Astrocyte (in vitro differentiated cells and primary cell): Measurements from ENCODE around the gene TCEAL2. TPM values are rescaled to one million over a fixed set of nuclear protein-coding genes. Genes with fewer than 3 reads are reported as not detected.
"Not testable (repeated sequence)": the region's sequence is repeated elsewhere in the genome, so short reads cannot be mapped to it uniquely, and the experiment has no call there.

Experiments used
- DNase-seq: peaks from one replicate; pipeline ENCODE4 v3.0.0-alpha.2; 2010; ENCODE audit warnings: low read depth
- FAIRE-seq: peaks from 2 replicates; lab custom pipeline; 2011; peaks lifted over from hg19 to GRCh38; lab: Jason Lieb, UNC
- H2AFZ ChIP-seq: 2 replicates; pipeline ENCODE4 v1.6.0; 2012; ENCODE audit warnings: low read depth, low read length, inconsistent platforms
- H3K27ac ChIP-seq: 2 replicates; pipeline ENCODE4 v1.5.1; 2011; ENCODE audit warnings: low read depth, low read length, inconsistent platforms
- H3K27me3 ChIP-seq: 2 replicates; pipeline ENCODE4 v1.6.0; 2011; ENCODE audit warnings: low read length, inconsistent platforms; ENCODE audit not compliant: insufficient read depth
- H3K36me3 ChIP-seq: 2 replicates; pipeline ENCODE4 v1.5.1; 2011; ENCODE audit warnings: low read length, inconsistent platforms; ENCODE audit not compliant: insufficient read depth
- H3K4me1 ChIP-seq: 2 replicates; pipeline ENCODE4 v1.5.1; 2011; ENCODE audit warnings: low read length, inconsistent platforms; ENCODE audit not compliant: insufficient read depth
- H3K4me2 ChIP-seq: 2 replicates; pipeline ENCODE4 v1.6.0; 2012; ENCODE audit warnings: low read length, inconsistent platforms
- H3K4me3 ChIP-seq: 2 replicates; pipeline ENCODE4 v1.5.1; 2011; ENCODE audit warnings: low read depth, mild to moderate bottlenecking, low read length, inconsistent platforms; ENCODE audit not compliant: insufficient read depth
- H3K79me2 ChIP-seq: 2 replicates; pipeline ENCODE4 v1.6.0; 2012; ENCODE audit warnings: mild to moderate bottlenecking, low read length, inconsistent platforms; ENCODE audit not compliant: insufficient read depth
- H3K9ac ChIP-seq: 2 replicates; pipeline ENCODE4 v1.6.0; 2012; ENCODE audit warnings: mild to moderate bottlenecking, low read length, inconsistent platforms
- H3K9me3 ChIP-seq: 2 replicates; pipeline ENCODE4 v1.5.1; 2012; ENCODE audit warnings: low read depth, mild to moderate bottlenecking, low read length, inconsistent platforms; ENCODE audit not compliant: insufficient read depth
- H4K20me1 ChIP-seq: 2 replicates; pipeline ENCODE4 v1.6.0; 2012; ENCODE audit warnings: low read length, inconsistent platforms; ENCODE audit not compliant: insufficient read depth
- H3K27ac Mint-ChIP-seq: one replicate; pipeline ENCODE4 v1.8.0; 2021; ENCODE audit warnings: mild to moderate bottlenecking, mixed read lengths; ENCODE audit not compliant: unreplicated experiment
- H3K27me3 Mint-ChIP-seq: one replicate; pipeline ENCODE4 v1.8.0; 2021; ENCODE audit warnings: low read depth, mixed read lengths; ENCODE audit not compliant: unreplicated experiment
- H3K36me3 Mint-ChIP-seq: one replicate; pipeline ENCODE4 v1.8.0; 2021; ENCODE audit warnings: low read depth, mixed read lengths; ENCODE audit not compliant: unreplicated experiment
- H3K4me1 Mint-ChIP-seq: one replicate; pipeline ENCODE4 v1.8.0; 2021; ENCODE audit warnings: low read depth, mixed read lengths; ENCODE audit not compliant: unreplicated experiment
- H3K4me3 Mint-ChIP-seq: one replicate; pipeline ENCODE4 v1.8.0; 2021; ENCODE audit warnings: mild to moderate bottlenecking, moderate library complexity, mixed read lengths; ENCODE audit not compliant: unreplicated experiment
- H3K9me3 Mint-ChIP-seq: one replicate; pipeline ENCODE4 v1.8.0; 2021; ENCODE audit warnings: mild to moderate bottlenecking, mixed read lengths; ENCODE audit not compliant: unreplicated experiment
- CTCF ChIP-seq: IDR thresholded peaks from 2 replicates; pipeline ENCODE4 v1.5.1; 2011; ENCODE audit warnings: low read depth, mild to moderate bottlenecking, inconsistent platforms, low read length, moderate library complexity; ENCODE audit not compliant: insufficient read depth
- EZH2 ChIP-seq: IDR thresholded peaks from 2 replicates; pipeline ENCODE4 v1.6.1; 2012; ENCODE audit warnings: mild to moderate bottlenecking, low read length, inconsistent platforms; ENCODE audit not compliant: insufficient read depth
- total RNA-seq: library from RNA; stranded (reverse); gene quantifications from 2 replicates; pipeline ENCODE4 v1.2.1, GENCODE V29; 2021

TCEAL2 gene
- total RNA-seq, 1 donor from 2014 or later, result 1.0 TPM

DNA sequence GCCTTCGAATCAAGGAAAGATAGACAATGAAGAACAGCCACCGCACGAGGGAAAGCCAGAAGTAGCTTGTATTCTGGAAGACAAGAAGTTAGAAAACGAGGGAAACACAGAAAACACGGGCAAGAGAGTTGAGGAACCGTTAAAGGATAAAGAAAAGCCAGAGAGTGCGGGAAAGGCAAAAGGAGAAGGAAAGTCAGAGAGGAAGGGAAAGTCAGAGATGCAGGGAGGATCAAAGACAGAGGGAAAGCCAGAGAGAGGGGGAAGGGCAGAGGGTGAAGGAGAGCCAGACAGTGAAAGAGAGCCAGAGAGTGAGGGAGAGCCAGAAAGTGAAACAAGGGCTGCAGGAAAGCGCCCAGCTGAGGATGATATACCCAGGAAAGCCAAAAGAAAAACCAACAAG is 1.4 kb downstream of the TCEAL2 start:
- DNase-seq (no peak), FAIRE-seq (peak; percentile 26)
- Histone ChIP-seq H3K9me3 (no peaks in the 10 kb centered on the region), H3K4me3 (no peak overlapping the region), H3K4me1 (no peaks in the 10 kb centered on the region), H2AFZ (no peak overlapping the region), H3K36me3 (no peaks in the 10 kb centered on the region), H3K27me3 (no peaks in the 10 kb centered on the region), H3K27ac (no peak overlapping the region), H4K20me1 (no peaks in the 10 kb centered on the region), H3K79me2 (no peaks in the 10 kb centered on the region), H3K9ac (no peak overlapping the region), H3K4me2 (no peak overlapping the region)
- H3K4me1 Mint-ChIP-seq, result no peaks in the 10 kb centered on the region
- no peaks in the 10 kb centered on the region for H3K36me3 Mint-ChIP-seq
- peaks cover 33% of the 10 kb centered on the region for H3K27me3 Mint-ChIP-seq
- H3K27ac Mint-ChIP-seq, result no peak overlapping the region
- H3K9me3 Mint-ChIP-seq, result no peaks in the 10 kb centered on the region
- H3K4me3 Mint-ChIP-seq, result peak overlapping the region; percentile 20
- no peak for TF ChIP-seq CTCF
- TF ChIP-seq EZH2, result no peak

- DNase-seq (no peak), FAIRE-seq (peak; percentile 91)
- no peak overlapping the region for H3K4me2 ChIP-seq
- no peak overlapping the region for H3K27ac ChIP-seq
- no peaks in the 10 kb centered on the region for H3K9me3 Mint-ChIP-seq
- no peaks in the 10 kb centered on the region for H3K27me3 ChIP-seq
- no peaks in the 10 kb centered on the region for H3K36me3 ChIP-seq
- no peak overlapping the region for H3K4me3 Mint-ChIP-seq
- H3K4me3 ChIP-seq, result no peak overlapping the region
- no peak overlapping the region for H2AFZ ChIP-seq
- H3K27me3 Mint-ChIP-seq, result peaks cover 29% of the 10 kb centered on the region
- H3K9ac ChIP-seq, result no peak overlapping the region
- TF ChIP-seq EZH2 (no peak), CTCF (no peak)
- H3K27ac Mint-ChIP-seq, result no peak overlapping the region
- H3K4me1 ChIP-seq, result no peaks in the 10 kb centered on the region
- H3K79me2 ChIP-seq, result no peaks in the 10 kb centered on the region
- no peaks in the 10 kb centered on the region for H4K20me1 ChIP-seq
- H3K36me3 Mint-ChIP-seq, result no peaks in the 10 kb centered on the region
- H3K4me1 Mint-ChIP-seq, result no peaks in the 10 kb centered on the region
- no peaks in the 10 kb centered on the region for H3K9me3 ChIP-seq
Measured at GRCh38 chrX:102129473-102129872, 4.0 kb downstream of the TCEAL2 start.

- H3K27me3 Mint-ChIP-seq, result peaks cover 9% of the 10 kb centered on the region
- H3K4me1 Mint-ChIP-seq, result no peaks in the 10 kb centered on the region
- Histone ChIP-seq H2AFZ (no peak overlapping the region), H3K27ac (no peak overlapping the region), H3K4me1 (no peaks in the 10 kb centered on the region), H3K79me2 (no peaks in the 10 kb centered on the region), H4K20me1 (no peaks in the 10 kb centered on the region), H3K9me3 (no peaks in the 10 kb centered on the region), H3K4me2 (no peak overlapping the region), H3K4me3 (no peak overlapping the region), H3K9ac (no peak overlapping the region), H3K27me3 (no peaks in the 10 kb centered on the region), H3K36me3 (no peaks in the 10 kb centered on the region)
- TF ChIP-seq EZH2 (no peak), CTCF (no peak)
- H3K4me3 Mint-ChIP-seq, result no peak overlapping the region
- FAIRE-seq (no peak), DNase-seq (no peak)
- H3K9me3 Mint-ChIP-seq, result no peaks in the 10 kb centered on the region
- H3K36me3 Mint-ChIP-seq, result no peaks in the 10 kb centered on the region
- H3K27ac Mint-ChIP-seq, result no peak overlapping the region
Measured at GRCh38 chrX:102138064-102138463, 12.6 kb downstream of the TCEAL2 start.

DNA sequence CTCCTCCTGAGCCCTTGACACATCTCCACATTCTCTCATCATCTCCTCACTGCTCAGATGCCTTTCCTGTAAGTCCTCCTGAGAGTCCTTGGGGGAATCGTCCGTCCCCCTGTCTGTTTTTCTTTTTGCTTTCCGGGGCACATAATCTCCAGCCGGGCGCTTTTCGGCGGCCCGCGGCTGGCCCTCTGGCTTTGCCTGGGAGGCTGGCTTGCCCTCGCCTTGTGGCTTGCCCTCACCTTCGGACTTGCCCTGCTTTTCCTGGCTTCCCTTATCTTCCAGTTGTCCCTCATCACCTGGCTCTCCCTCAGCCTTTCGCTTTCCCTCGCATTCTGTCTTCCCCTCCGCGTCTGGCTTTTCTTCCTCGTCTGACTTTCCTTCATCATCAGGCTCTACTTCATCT is 15.4 kb downstream of the TCEAL2 start:
- H4K20me1 ChIP-seq, H3K4me1 Mint-ChIP-seq, H3K9me3 ChIP-seq, H3K9me3 Mint-ChIP-seq, H3K79me2 ChIP-seq, H3K27me3 ChIP-seq, H3K27ac ChIP-seq, H3K27me3 Mint-ChIP-seq, H3K36me3 Mint-ChIP-seq, H3K4me2 ChIP-seq, FAIRE-seq, H3K4me3 ChIP-seq, H3K27ac Mint-ChIP-seq, DNase-seq, H2AFZ ChIP-seq, H3K36me3 ChIP-seq, H3K4me3 Mint-ChIP-seq, H3K4me1 ChIP-seq, H3K9ac ChIP-seq: not testable (repeated sequence)
